ENCODE measurements around the gene CLDN6. TPM values are rescaled to one million over a fixed set of nuclear protein-coding genes. Genes with fewer than 3 reads are reported as not detected.

Gene CLDN6
- total RNA-seq, 1 experiment from 2014 or later = 743 TPM

GRCh38 chr16:2974319-2975056 lies 43.5 kb downstream of the CLDN6 start:
- Histone ChIP-seq H4K8ac (replicated peaks; ENCODE audit: insufficient read length, low read depth, low read length) (no peak overlapping the region), H3K4me2 (ENCODE audit: insufficient read depth, insufficient read length, low read length) (no peak overlapping the region), H3K14ac (ENCODE audit: insufficient read depth, low read length) (no peak overlapping the region), H3K27me3 (ENCODE audit: insufficient read depth, low read length) (no peaks in the 10 kb centered on the region), H3K9me3 (ENCODE audit: control insufficient read depth, low read depth, low read length) (no peaks in the 10 kb centered on the region), H3K18ac (ENCODE audit: insufficient read length, low read depth, low read length) (no peak overlapping the region), H3K4ac (ENCODE audit: low read depth, low read length) (no peak overlapping the region), H4K5ac (ENCODE audit: insufficient read length, low read depth, low read length) (no peak overlapping the region), H2BK15ac (ENCODE audit: low read depth, low read length) (no peak overlapping the region), H4K20me1 (ENCODE audit: control insufficient read depth, insufficient read depth, insufficient read length) (peaks cover 3% of the 10 kb centered on the region), H3K4me1 (ENCODE audit: insufficient read depth, low read length) (no peaks in the 10 kb centered on the region), H3K9ac (ENCODE audit: extremely low read depth, insufficient read length, low read length) (no peak overlapping the region), H2BK20ac (ENCODE audit: low read depth, low read length, poor library complexity, severe bottlenecking) (no peak overlapping the region), H3K23me2 (ENCODE audit: insufficient read length, low read depth, low read length, poor library complexity, severe bottlenecking) (peaks cover 4% of the 10 kb centered on the region), H3K27ac (ENCODE audit: insufficient read length, low read depth, low read length) (no peak overlapping the region), H3K56ac (ENCODE audit: insufficient read length, low read depth, low read length) (no peak overlapping the region), H3K79me2 (ENCODE audit: insufficient read depth, low read length) (no peaks in the 10 kb centered on the region), H2BK5ac (ENCODE audit: insufficient read length, low read length) (no peak overlapping the region), H3T11ph (ENCODE audit: low read length) (no peak overlapping the region), H2BK12ac (ENCODE audit: insufficient read length, low read depth, low read length) (no peak overlapping the region), H3K79me1 (ENCODE audit: insufficient read depth, low read depth, low read length, poor library complexity, severe bottlenecking) (no peaks in the 10 kb centered on the region), H2BK120ac (ENCODE audit: low read depth, low read length, poor library complexity, severe bottlenecking) (no peak overlapping the region), H4K91ac (ENCODE audit: insufficient read length, low read depth, low read length) (no peak overlapping the region), H2AK5ac (ENCODE audit: insufficient read length, low read length) (no peak overlapping the region), H3K23ac (ENCODE audit: insufficient read length, low read depth, low read length) (no peak overlapping the region), H2AFZ (ENCODE audit: low read length) (no peak overlapping the region)
- peaks cover 15 to 16% of the 10 kb centered on the region in 2 experiments for H3K4me1 Mint-ChIP-seq
- no CpG with 5 or more reads among the region's 15 CpGs for WGBS (ENCODE audit: extremely low coverage, insufficient read length, low lambda C conversion rate)
- peaks cover 11 to 47% (median 41%) of the 10 kb centered on the region in 3 experiments; a peak in 6 of 7 replicates for H3K36me3 Mint-ChIP-seq (ENCODE audit: insufficient read depth in 1 of 3, low read depth in 3 of 3)
- no peak overlapping the region for H3K27ac Mint-ChIP-seq
- H3K9me3 Mint-ChIP-seq = no peaks in the 10 kb centered on the region
- no peak for TF ChIP-seq CTCF (conservative IDR thresholded peaks at IDR 0.05)
- no peak for DNase-seq
- H3K4me3 Mint-ChIP-seq = no peak overlapping the region
- H3K27me3 Mint-ChIP-seq (ENCODE audit: low read depth) = no peaks in the 10 kb centered on the region; the same call in none of the 2 replicates

All from H9 (cell line).